Liver (tissue), 9 donors: Measurements from ENCODE around the gene CD226. TPM values are rescaled to one million over a fixed set of nuclear protein-coding genes. Genes with fewer than 3 reads are reported as not detected.

ENCODE experiments used
- DNase-seq: peaks from one replicate; pipeline ENCODE4 v3.0.0-alpha.2; 2017; ENCODE audit warnings: low spot score
- H3K27ac ChIP-seq, 2 donors: one replicate each; pipeline ENCODE4 v1.7.0; 2013; ENCODE audit warnings: inconsistent platforms in 2 of 2, low read length in 2 of 2, control low read depth in 1 of 2, low read depth in 1 of 2, mild to moderate bottlenecking in 1 of 2
- H3K27me3 ChIP-seq, 4 donors: one replicate each; pipeline versions ENCODE4 v1.6.1 to v1.7.0; 2013; ENCODE audit warnings: low read length in 3 of 4, inconsistent platforms in 1 of 4, mild to moderate bottlenecking in 1 of 4, moderate library complexity in 1 of 4; ENCODE audit not compliant: control insufficient read depth in 4 of 4, insufficient read depth in 4 of 4
- H3K36me3 ChIP-seq, 4 donors: one replicate each; pipeline versions ENCODE4 v1.6.1 to v1.7.0; 2013; ENCODE audit warnings: low read length in 3 of 4, mild to moderate bottlenecking in 3 of 4, low read depth in 1 of 4, moderate library complexity in 1 of 4; ENCODE audit not compliant: control insufficient read depth in 4 of 4, insufficient read depth in 3 of 4
- H3K4me1 ChIP-seq, 4 donors: one replicate each; pipeline versions ENCODE4 v1.6.1 to v1.7.0; 2013; ENCODE audit warnings: low read length in 3 of 4, mild to moderate bottlenecking in 3 of 4, moderate library complexity in 1 of 4; ENCODE audit not compliant: control insufficient read depth in 4 of 4, insufficient read depth in 4 of 4
- H3K4me3 ChIP-seq, 3 donors: one replicate each; pipeline versions ENCODE4 v1.6.1 to v1.7.0; 2013; ENCODE audit warnings: low read length in 3 of 3, control low read depth in 1 of 3, low read depth in 1 of 3, mild to moderate bottlenecking in 1 of 3
- H3K9ac ChIP-seq, 2 donors: one replicate each; pipeline ENCODE4 v1.7.0; 2013; ENCODE audit warnings: low read length in 2 of 2, mild to moderate bottlenecking in 2 of 2, moderate library complexity in 2 of 2, control low read depth in 1 of 2, low read depth in 1 of 2
- H3K9me3 ChIP-seq, 4 donors: one replicate each; pipeline versions ENCODE4 v1.6.1 to v1.7.0; 2013; ENCODE audit warnings: low read length in 3 of 4; ENCODE audit not compliant: control insufficient read depth in 4 of 4
- ATF3 ChIP-seq: IDR thresholded peaks from 2 replicates; pipeline ENCODE4 v1.6.1; 2016; ENCODE audit warnings: antibody characterized with exemption
- CTCF ChIP-seq: fragments of 150-350 bp; IDR thresholded peaks from 2 replicates; pipeline ENCODE4 v1.5.1; 2017; ENCODE audit warnings: improper control_type of control experiment, low read depth, low read length; ENCODE audit not compliant: missing input control
- EGR1 ChIP-seq, 2 donors: IDR thresholded peaks; 2 replicates each; pipeline ENCODE4 v1.6.1; 2016 to 2018; ENCODE audit warnings: antibody characterized with exemption in 2 of 2, low read depth in 2 of 2
- FOXA1 ChIP-seq: IDR thresholded peaks from 2 replicates; pipeline ENCODE4 v1.6.1; 2016; ENCODE audit warnings: antibody characterized with exemption
- GABPA ChIP-seq, 2 donors: IDR thresholded peaks in 1 of 2; conservative IDR thresholded peaks in 1 of 2; 2 replicates each; pipeline ENCODE4 v1.6.1; 2016; ENCODE audit warnings: antibody characterized with exemption in 2 of 2, mild to moderate bottlenecking in 1 of 2, moderate library complexity in 1 of 2
- HNF4A ChIP-seq, 2 donors: conservative IDR thresholded peaks; 2 replicates each; pipeline ENCODE4 v1.6.1; 2016; ENCODE audit warnings: antibody characterized with exemption in 2 of 2, mild to moderate bottlenecking in 2 of 2
- JUND ChIP-seq, 2 donors: IDR thresholded peaks; 2 replicates each; pipeline ENCODE4 v1.6.1; 2016; ENCODE audit warnings: antibody characterized with exemption in 2 of 2
- MAX ChIP-seq: IDR thresholded peaks from 2 replicates; pipeline ENCODE4 v1.6.1; 2016; ENCODE audit warnings: antibody characterized with exemption
- NR2F2 ChIP-seq: IDR thresholded peaks from 2 replicates; pipeline ENCODE4 v1.6.1; 2016; ENCODE audit warnings: antibody characterized with exemption
- RAD21 ChIP-seq, 2 donors: IDR thresholded peaks; 2 replicates each; pipeline ENCODE4 v1.6.1; 2016; ENCODE audit warnings: antibody characterized with exemption in 2 of 2, mild to moderate bottlenecking in 2 of 2
- REST ChIP-seq: IDR thresholded peaks from 2 replicates; pipeline ENCODE4 v1.6.1; 2016; ENCODE audit warnings: antibody characterized with exemption, mild to moderate bottlenecking
- RXRA ChIP-seq, 2 donors: IDR thresholded peaks; 2 replicates each; pipeline ENCODE4 v1.6.1; 2017 to 2018; ENCODE audit warnings: antibody characterized with exemption in 2 of 2, mild to moderate bottlenecking in 1 of 2
- SP1 ChIP-seq: IDR thresholded peaks from 2 replicates; pipeline ENCODE4 v1.6.1; 2018; ENCODE audit warnings: antibody characterized with exemption, mild to moderate bottlenecking
- TAF1 ChIP-seq: conservative IDR thresholded peaks from 2 replicates; pipeline ENCODE4 v1.6.1; 2016; ENCODE audit warnings: antibody characterized with exemption, mild to moderate bottlenecking
- YY1 ChIP-seq: IDR thresholded peaks from 2 replicates; pipeline ENCODE4 v1.6.1; 2016; ENCODE audit warnings: antibody characterized with exemption, mild to moderate bottlenecking
- ZBTB33 ChIP-seq: IDR thresholded peaks from 2 replicates; pipeline ENCODE4 v1.6.1; 2016; ENCODE audit warnings: antibody characterized with exemption
- WGBS: extraction: QIAGEN DNeasy Blood & Tissue Kit; methylation state at CpG from one replicate; pipeline ENCODE4 v1.1.7; 2013; 5-methylcytosine and 5-hydroxymethylcytosine counted together
- polyA plus RNA-seq, 2 donors: library from polyadenylated mRNA; stranded (reverse) in 1 of 2; unstranded in 1 of 2; fragments of 200-250 nt in 1 of 2; fragments of >200 nt in 1 of 2; fragmentation: Nextera tagmentation in 1 of 2; extraction: Ambion mirVana in 1 of 2; gene quantifications; one replicate each; pipeline versions ENCODE4 v1.2.1 to v1.2.3, GENCODE V29; 2013 to 2015
- total RNA-seq, 2 donors: library from RNA; depleted of rRNA; stranded (reverse); fragments of >200 nt; gene quantifications; one replicate each; pipeline ENCODE4 v1.2.3, GENCODE V29; 2014
- donor health status: healthy.
- donor health status: healthy.
- donor health status: healthy.
- donor health status: healthy.
- donor health status: healthy.

CD226 gene
- total and polyA plus RNA-seq, 4 donors = 0.50 to 5.2 (median 3.0) TPM

- Histone ChIP-seq H3K36me3 (peaks cover 0 to 3% (median 1%) of the 10 kb centered on the region in 4 donors), H3K9ac (no peak overlapping the region), H3K4me1 (no peaks in the 10 kb centered on the region), H3K9me3 (no peaks in the 10 kb centered on the region), H3K4me3 (no peak overlapping the region), H3K27me3 (no peaks in the 10 kb centered on the region), H3K27ac (no peak overlapping the region)
- 99% methylated on average over 2 of the region's 2 CpGs for WGBS
- DNase-seq = no peak
- TF ChIP-seq ZBTB33 (no peak), FOXA1 (no peak), REST (no peak), RAD21 (IDR thresholded peaks at IDR 0.05) (no peak), CTCF (no peak), JUND (IDR thresholded peaks at IDR 0.05) (no peak), SP1 (no peak), GABPA (IDR thresholded peaks at IDR 0.05 in 1 of 2, conservative IDR thresholded peaks at IDR 0.05 in 1 of 2) (no peak), TAF1 (no peak), MAX (no peak), EGR1 (IDR thresholded peaks at IDR 0.05; ENCODE audit: low read depth in 2 of 2) (no peak), YY1 (no peak), NR2F2 (no peak), HNF4A (conservative IDR thresholded peaks at IDR 0.05) (no peak), RXRA (IDR thresholded peaks at IDR 0.05) (no peak), ATF3 (no peak)
Observed at GRCh38 chr18:69944436-69944835, 3.2 kb downstream of the CD226 start.

- TF ChIP-seq RXRA (IDR thresholded peaks at IDR 0.05) = no peak
- no peak for TF ChIP-seq SP1
- no peak for TF ChIP-seq RAD21 (IDR thresholded peaks at IDR 0.05)
- no peak for TF ChIP-seq TAF1
- DNase-seq = no peak
Observed at GRCh38 chr18:69943021-69943420, 4.7 kb downstream of the CD226 start.

More at GRCh38 chr18:69943021-69943420, 4.7 kb downstream of the CD226 start:
- Histone ChIP-seq H3K9ac (no peak overlapping the region), H3K9me3 (no peaks in the 10 kb centered on the region), H3K27ac (no peak overlapping the region), H3K4me1 (no peaks in the 10 kb centered on the region), H3K4me3 (no peak overlapping the region), H3K27me3 (no peaks in the 10 kb centered on the region), H3K36me3 (peaks cover 0 to 3% (median 1%) of the 10 kb centered on the region in 4 donors)
- WGBS = 98% methylated on average over 3 of the region's 3 CpGs
